ENCODE measurements around the gene LINS1. TPM values are rescaled to one million over a fixed set of nuclear protein-coding genes. Genes with fewer than 3 reads are reported as not detected.

Gene LINS1
- total RNA-seq, 5 donors from 2014 or later (not counting 1 experiment from before 2014, with no cell fraction given): 42.9 to 88.1 (median 77.0) TPM

- H3K4me3 ChIP-seq (ENCODE audit: control insufficient read depth in 1 of 2, extremely low read depth in 1 of 2, low read length in 1 of 2): no peak overlapping the region
- H3K27me3 Mint-ChIP-seq: no peaks in the 10 kb centered on the region
- peaks cover 3 to 4% of the 10 kb centered on the region in 2 experiments for H3K4me1 ChIP-seq (ENCODE audit: control insufficient read depth in 1 of 2, extremely low read depth in 1 of 2, insufficient read depth in 2 of 2, low read length in 2 of 2)
- no peak overlapping the region for H3K27ac Mint-ChIP-seq
- peaks cover 6% of the 10 kb centered on the region for H3K36me3 Mint-ChIP-seq
- ATAC-seq (replicated peaks in 1 of 4) (no peak), DNase-seq (no peak)
- H3K27me3 ChIP-seq (replicated peaks in 1 of 2; ENCODE audit: control insufficient read depth in 2 of 2, extremely low read depth in 1 of 2, insufficient read depth in 2 of 2, low read length in 1 of 2): no peaks in the 10 kb centered on the region
- H3K36me3 ChIP-seq (ENCODE audit: control insufficient read depth in 2 of 2, extremely low read depth in 1 of 2, insufficient read depth in 1 of 2, low read length in 1 of 2): peaks cover 0 to 4% of the 10 kb centered on the region in 2 donors
- H3K4me3 Mint-ChIP-seq: no peak overlapping the region
- CTCF ChIA-PET: no interaction called here
- H3K4me1 Mint-ChIP-seq: peaks cover 57 to 69% (median 58%) of the 10 kb centered on the region in 3 donors
- H3K9me3 ChIP-seq: no peaks in the 10 kb centered on the region
- POLR2A ChIA-PET: no interaction called here
- H3K9me3 Mint-ChIP-seq: no peaks in the 10 kb centered on the region
- 90% methylated on average over 8 of the region's 9 CpGs for WGBS (ENCODE audit: insufficient coverage)
- no peak overlapping the region for H3K27ac ChIP-seq (ENCODE audit: low read length)
These were observed 40.4 kb upstream of the LINS1 start for GRCh38 chr15:100642213-100642949.

- H3K4me1 Mint-ChIP-seq: peaks cover 80 to 81% (median 81%) of the 10 kb centered on the region in 3 donors
These were observed 36.3 kb upstream of the LINS1 start for GRCh38 chr15:100638177-100638730.

GRCh38 chr15:100635406-100636071, 33.6 kb upstream of the LINS1 start:
- H3K27ac ChIP-seq (ENCODE audit: low read length): no peak overlapping the region
- Mint-ChIP-seq H3K9me3 (no peaks in the 10 kb centered on the region), H3K27me3 (no peaks in the 10 kb centered on the region), H3K4me3 (no peak overlapping the region), H3K4me1 (peaks cover 68 to 77% (median 68%) of the 10 kb centered on the region in 3 donors), H3K27ac (no peak overlapping the region), H3K36me3 (peaks cover 39% of the 10 kb centered on the region)
- ChIA-PET POLR2A (no interaction called here), CTCF (interaction anchor here in 1 of 2 donors (0.7 kb wide), 1 partner anchor 12 kb away, joined by 3 read pairs; no protein-coding TSS in a partner anchor)
- no peaks in the 10 kb centered on the region for H3K27me3 ChIP-seq (replicated peaks in 1 of 2; ENCODE audit: control insufficient read depth in 2 of 2, extremely low read depth in 1 of 2, insufficient read depth in 2 of 2, low read length in 1 of 2)
- H3K36me3 ChIP-seq (ENCODE audit: control insufficient read depth in 2 of 2, extremely low read depth in 1 of 2, insufficient read depth in 1 of 2, low read length in 1 of 2): peaks cover 8 to 29% of the 10 kb centered on the region in 2 donors
- H3K4me3 ChIP-seq (ENCODE audit: control insufficient read depth in 1 of 2, extremely low read depth in 1 of 2, low read length in 1 of 2): no peak overlapping the region
- no peak for DNase-seq
- ATAC-seq (replicated peaks in 1 of 4): no peak
- no peaks in the 10 kb centered on the region for H3K9me3 ChIP-seq
- H3K4me1 ChIP-seq (ENCODE audit: control insufficient read depth in 1 of 2, extremely low read depth in 1 of 2, insufficient read depth in 2 of 2, low read length in 2 of 2): peaks cover 0 to 14% of the 10 kb centered on the region in 2 experiments
- 93% methylated on average over 5 of the region's 11 CpGs for WGBS (ENCODE audit: insufficient coverage)

More at GRCh38 chr15:100638177-100638730, 36.3 kb upstream of the LINS1 start:
- H3K27me3 Mint-ChIP-seq: no peaks in the 10 kb centered on the region
- peaks cover 4 to 18% of the 10 kb centered on the region in 2 experiments for H3K4me1 ChIP-seq (ENCODE audit: control insufficient read depth in 1 of 2, extremely low read depth in 1 of 2, insufficient read depth in 2 of 2, low read length in 2 of 2)
- WGBS (ENCODE audit: insufficient coverage): 100% methylated on average over 8 of the region's 11 CpGs
- peaks cover 17% of the 10 kb centered on the region for H3K36me3 Mint-ChIP-seq
- DNase-seq (no peak), ATAC-seq (replicated peaks in 1 of 4) (no peak)
- H3K27ac ChIP-seq (ENCODE audit: low read length): no peak overlapping the region
- no peak overlapping the region for H3K27ac Mint-ChIP-seq
- no peak overlapping the region for H3K4me3 ChIP-seq (ENCODE audit: control insufficient read depth in 1 of 2, extremely low read depth in 1 of 2, low read length in 1 of 2)
- H3K4me3 Mint-ChIP-seq: no peak overlapping the region
- no peaks in the 10 kb centered on the region for H3K9me3 Mint-ChIP-seq
- no peaks in the 10 kb centered on the region for H3K9me3 ChIP-seq
- ChIA-PET POLR2A (interaction anchor here in 1 of 2 donors (0.7 kb wide), 1 partner anchor 137 kb away, joined by 3 read pairs; no protein-coding TSS in a partner anchor), CTCF (interaction anchor here in 1 of 2 donors (0.7 to 1.3 kb wide), 2 partner anchors 10 to 247 kb away, joined by 3 read pairs; no protein-coding TSS in a partner anchor)
- H3K36me3 ChIP-seq (ENCODE audit: control insufficient read depth in 2 of 2, extremely low read depth in 1 of 2, insufficient read depth in 1 of 2, low read length in 1 of 2): peaks cover 6 to 8% of the 10 kb centered on the region in 2 donors
- H3K27me3 ChIP-seq (replicated peaks in 1 of 2; ENCODE audit: control insufficient read depth in 2 of 2, extremely low read depth in 1 of 2, insufficient read depth in 2 of 2, low read length in 1 of 2): no peaks in the 10 kb centered on the region

GRCh38 chr15:100633763-100634075, 31.7 kb upstream of the LINS1 start:
- Histone ChIP-seq H3K4me3 (ENCODE audit: control insufficient read depth in 1 of 2, extremely low read depth in 1 of 2, low read length in 1 of 2) (no peak overlapping the region), H3K27ac (ENCODE audit: low read length) (no peak overlapping the region), H3K36me3 (ENCODE audit: control insufficient read depth in 2 of 2, extremely low read depth in 1 of 2, insufficient read depth in 1 of 2, low read length in 1 of 2) (peaks cover 12 to 43% of the 10 kb centered on the region in 2 donors), H3K27me3 (replicated peaks in 1 of 2; ENCODE audit: control insufficient read depth in 2 of 2, extremely low read depth in 1 of 2, insufficient read depth in 2 of 2, low read length in 1 of 2) (no peaks in the 10 kb centered on the region), H3K4me1 (ENCODE audit: control insufficient read depth in 1 of 2, extremely low read depth in 1 of 2, insufficient read depth in 2 of 2, low read length in 2 of 2) (peaks cover 0 to 14% of the 10 kb centered on the region in 2 experiments), H3K9me3 (no peaks in the 10 kb centered on the region)
- Mint-ChIP-seq H3K36me3 (peaks cover 52% of the 10 kb centered on the region), H3K27ac (no peak overlapping the region), H3K4me3 (no peak overlapping the region), H3K4me1 (peaks cover 63 to 75% (median 64%) of the 10 kb centered on the region in 3 donors), H3K27me3 (no peaks in the 10 kb centered on the region), H3K9me3 (no peaks in the 10 kb centered on the region)
- no CpG with 5 or more reads among the region's 1 CpG for WGBS (ENCODE audit: insufficient coverage)
- ChIA-PET POLR2A (no interaction called here), CTCF (no interaction called here)
- no peak for DNase-seq
- no peak for ATAC-seq (replicated peaks in 1 of 4)

- H3K27ac Mint-ChIP-seq: no peak overlapping the region
- H3K4me3 ChIP-seq (ENCODE audit: control insufficient read depth in 1 of 2, extremely low read depth in 1 of 2, low read length in 1 of 2): no peak overlapping the region
- peaks cover 9 to 43% of the 10 kb centered on the region in 2 donors for H3K36me3 ChIP-seq (ENCODE audit: control insufficient read depth in 2 of 2, extremely low read depth in 1 of 2, insufficient read depth in 1 of 2, low read length in 1 of 2)
- ChIA-PET POLR2A (no interaction called here), CTCF (interaction anchor here in 1 of 2 donors (1.0 kb wide), 1 partner anchor 282 kb away, joined by 3 read pairs; no protein-coding TSS in a partner anchor)
- H3K9me3 ChIP-seq: no peaks in the 10 kb centered on the region
- H3K9me3 Mint-ChIP-seq: no peaks in the 10 kb centered on the region
- peaks cover 0 to 14% of the 10 kb centered on the region in 2 experiments for H3K4me1 ChIP-seq (ENCODE audit: control insufficient read depth in 1 of 2, extremely low read depth in 1 of 2, insufficient read depth in 2 of 2, low read length in 2 of 2)
- H3K27me3 Mint-ChIP-seq: no peaks in the 10 kb centered on the region
- H3K4me3 Mint-ChIP-seq: no peak overlapping the region
- no peaks in the 10 kb centered on the region for H3K27me3 ChIP-seq (replicated peaks in 1 of 2; ENCODE audit: control insufficient read depth in 2 of 2, extremely low read depth in 1 of 2, insufficient read depth in 2 of 2, low read length in 1 of 2)
- ATAC-seq (replicated peaks in 1 of 4) (no peak), DNase-seq (no peak)
- 99% methylated on average over 10 of the region's 10 CpGs for WGBS (ENCODE audit: insufficient coverage)
- no peak overlapping the region for H3K27ac ChIP-seq (ENCODE audit: low read length)
- H3K4me1 Mint-ChIP-seq: peaks cover 49 to 67% (median 58%) of the 10 kb centered on the region in 3 donors
- peaks cover 41% of the 10 kb centered on the region for H3K36me3 Mint-ChIP-seq
These were observed 29.8 kb upstream of the LINS1 start for GRCh38 chr15:100631831-100632230.

GRCh38 chr15:100628746-100629145, 26.8 kb upstream of the LINS1 start:
- H3K4me3 Mint-ChIP-seq: no peak overlapping the region
- DNase-seq (no peak), ATAC-seq (replicated peaks in 1 of 4) (no peak)
- H3K27me3 ChIP-seq (replicated peaks in 1 of 2; ENCODE audit: control insufficient read depth in 2 of 2, extremely low read depth in 1 of 2, insufficient read depth in 2 of 2, low read length in 1 of 2): no peaks in the 10 kb centered on the region
- H3K4me3 ChIP-seq (ENCODE audit: control insufficient read depth in 1 of 2, extremely low read depth in 1 of 2, low read length in 1 of 2): no peak overlapping the region
- WGBS (ENCODE audit: insufficient coverage): 83% methylated on average over 1 of the region's 3 CpGs
- CTCF ChIA-PET: no interaction called here
- H3K9me3 Mint-ChIP-seq: no peaks in the 10 kb centered on the region
- H3K27me3 Mint-ChIP-seq: no peaks in the 10 kb centered on the region
- H3K4me1 ChIP-seq (ENCODE audit: control insufficient read depth in 1 of 2, extremely low read depth in 1 of 2, insufficient read depth in 2 of 2, low read length in 2 of 2): peaks cover 0 to 4% of the 10 kb centered on the region in 2 experiments
- H3K27ac ChIP-seq (ENCODE audit: low read length): no peak overlapping the region
- H3K27ac Mint-ChIP-seq: no peak overlapping the region
- H3K36me3 Mint-ChIP-seq: peaks cover 36% of the 10 kb centered on the region
- no peaks in the 10 kb centered on the region for H3K9me3 ChIP-seq
- peaks cover 23 to 40% (median 31%) of the 10 kb centered on the region in 3 donors for H3K4me1 Mint-ChIP-seq
- peaks cover 4 to 37% of the 10 kb centered on the region in 2 donors for H3K36me3 ChIP-seq (ENCODE audit: control insufficient read depth in 2 of 2, extremely low read depth in 1 of 2, insufficient read depth in 1 of 2, low read length in 1 of 2)
- POLR2A ChIA-PET: no interaction called here
